22Rv1 (cell line): Measurements from ENCODE around the gene VPS41.

Experiments
- ZFX ChIP-seq: fragments of 450-650 bp; IDR thresholded peaks from 2 replicates; pipeline ENCODE4 v1.6.1; 2017; ENCODE audit warnings: antibody characterized with exemption, borderline replicate concordance
- TF ChIP-seq, protein P1 (sequence below): fragments of 450-650 bp; IDR thresholded peaks from 2 replicates; pipeline ENCODE4 v1.5.1; 2017; ENCODE audit warnings: mild to moderate bottlenecking

DNA sequence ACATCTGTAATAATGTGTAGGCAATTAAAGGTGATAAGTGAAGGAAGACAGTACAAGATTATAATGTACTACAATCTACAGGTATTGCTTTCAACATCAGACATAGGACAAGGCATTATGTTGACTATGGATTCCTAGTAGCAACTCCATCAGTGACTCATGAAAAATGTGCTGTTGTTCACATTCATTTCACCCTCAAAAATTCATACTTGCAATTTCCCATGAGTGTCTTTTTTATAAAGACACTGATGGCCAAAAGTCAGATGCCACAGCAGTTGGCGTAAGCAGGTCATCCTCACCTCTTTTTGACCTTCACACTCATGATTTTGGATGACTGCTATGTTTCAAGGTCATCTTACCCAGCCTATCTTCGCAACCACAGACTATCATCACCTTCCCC lies 177.8 kb downstream of the VPS41 start:
- TF ChIP-seq, protein P1, sequence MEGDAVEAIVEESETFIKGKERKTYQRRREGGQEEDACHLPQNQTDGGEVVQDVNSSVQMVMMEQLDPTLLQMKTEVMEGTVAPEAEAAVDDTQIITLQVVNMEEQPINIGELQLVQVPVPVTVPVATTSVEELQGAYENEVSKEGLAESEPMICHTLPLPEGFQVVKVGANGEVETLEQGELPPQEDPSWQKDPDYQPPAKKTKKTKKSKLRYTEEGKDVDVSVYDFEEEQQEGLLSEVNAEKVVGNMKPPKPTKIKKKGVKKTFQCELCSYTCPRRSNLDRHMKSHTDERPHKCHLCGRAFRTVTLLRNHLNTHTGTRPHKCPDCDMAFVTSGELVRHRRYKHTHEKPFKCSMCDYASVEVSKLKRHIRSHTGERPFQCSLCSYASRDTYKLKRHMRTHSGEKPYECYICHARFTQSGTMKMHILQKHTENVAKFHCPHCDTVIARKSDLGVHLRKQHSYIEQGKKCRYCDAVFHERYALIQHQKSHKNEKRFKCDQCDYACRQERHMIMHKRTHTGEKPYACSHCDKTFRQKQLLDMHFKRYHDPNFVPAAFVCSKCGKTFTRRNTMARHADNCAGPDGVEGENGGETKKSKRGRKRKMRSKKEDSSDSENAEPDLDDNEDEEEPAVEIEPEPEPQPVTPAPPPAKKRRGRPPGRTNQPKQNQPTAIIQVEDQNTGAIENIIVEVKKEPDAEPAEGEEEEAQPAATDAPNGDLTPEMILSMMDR = no peak
- no peak for TF ChIP-seq ZFX
